SU-DHL-6 (cell line): ENCODE results near the gene USP54.

Source experiments
- H2AFZ ChIP-seq: fragments of 200-600 bp; sonication (generic); 2 replicates; pipeline ENCODE4 v1.6.1; 2014; ENCODE audit warnings: low read depth, mild to moderate bottlenecking, moderate library complexity, mixed read lengths, antibody characterized with exemption, low read length; ENCODE audit not compliant: severe bottlenecking
- H3F3A ChIP-seq: fragments of 200-600 bp; shearing (Covaris generic); 2 replicates; pipeline ENCODE4 v1.6.0; 2016; ENCODE audit warnings: antibody characterized with exemption, mild to moderate bottlenecking; ENCODE audit not compliant: insufficient read depth
- H3K27ac ChIP-seq: fragments of 200-600 bp; sonication (generic); 2 replicates; pipeline ENCODE4 v1.5.1; 2016; ENCODE audit warnings: low read depth, mild to moderate bottlenecking, low read length, moderate library complexity, mixed read lengths
- H3K27me3 ChIP-seq: fragments of 200-600 bp; sonication (generic), shearing (Covaris generic); 2 replicates; pipeline ENCODE4 v1.6.0; 2014; ENCODE audit warnings: mild to moderate bottlenecking, low read length
- H3K36me3 ChIP-seq: fragments of 200-600 bp; sonication (generic); 2 replicates; pipeline ENCODE4 v1.6.1; 2014; ENCODE audit warnings: mild to moderate bottlenecking, low read length, mixed read lengths
- H3K4me2 ChIP-seq: fragments of 300-600, 200-600 bp; shearing (Covaris generic), sonication (generic); 2 replicates; pipeline ENCODE4 v1.6.0; 2014; ENCODE audit warnings: low read length, low read depth, mild to moderate bottlenecking; ENCODE audit not compliant: poor library complexity, severe bottlenecking
- H3K4me3 ChIP-seq: fragments of 200-600 bp; sonication (generic); 2 replicates; pipeline ENCODE4 v1.5.1; 2014; ENCODE audit warnings: antibody characterized with exemption, low read length, mild to moderate bottlenecking, mixed read lengths; ENCODE audit not compliant: insufficient read depth, poor library complexity, severe bottlenecking
- H3K79me2 ChIP-seq: fragments of 200-600 bp; sonication (generic); 2 replicates; pipeline ENCODE4 v1.6.1; 2014; ENCODE audit warnings: mild to moderate bottlenecking, low read length, moderate library complexity; ENCODE audit not compliant: insufficient read depth
- H3K9ac ChIP-seq: fragments of 200-600 bp; sonication (generic); 2 replicates; pipeline ENCODE4 v1.7.0; 2014; ENCODE audit warnings: mild to moderate bottlenecking, low read length
- H3K9me2 ChIP-seq: fragments of 200-600 bp; sonication (generic); replicated peaks from 2 replicates; pipeline ENCODE4 v1.6.1; 2014; ENCODE audit warnings: low read length; ENCODE audit not compliant: insufficient read depth
- H3K9me3 ChIP-seq: fragments of 200-600 bp; sonication (generic); 2 replicates; pipeline ENCODE4 v1.6.1; 2014; ENCODE audit warnings: low read length, mixed read lengths; ENCODE audit not compliant: insufficient read depth
- H4K20me1 ChIP-seq: fragments of 200-600 bp; sonication (generic); 2 replicates; pipeline ENCODE4 v1.6.1; 2014; ENCODE audit warnings: low read depth, mild to moderate bottlenecking, antibody characterized with exemption, low read length, moderate library complexity, mixed read lengths
- EZH2phosphoT487 ChIP-seq: fragments of 200-600 bp; sonication (generic), shearing (Covaris generic); conservative IDR thresholded peaks from 2 replicates; pipeline ENCODE4 v1.6.1; 2018; ENCODE audit warnings: mild to moderate bottlenecking, antibody characterized with exemption, low read length, moderate library complexity, mixed read lengths
- TF ChIP-seq, protein P1 (sequence below): fragments of 200-600 bp; sonication (generic); IDR thresholded peaks from one replicate; pipeline ENCODE4 v1.5.1; 2017; ENCODE audit warnings: antibody characterized with exemption, mild to moderate bottlenecking, low read length, moderate library complexity; ENCODE audit not compliant: insufficient read depth, poor library complexity, severe bottlenecking

Gene USP54

GRCh38 chr10:73480158-73480557 is 111.0 kb downstream of the USP54 start:
- peaks cover 5% of the 10 kb centered on the region; the same call in 1 of the 2 replicates for H3F3A ChIP-seq
- no peak overlapping the region for H3K4me2 ChIP-seq
- H3K79me2 ChIP-seq, result peaks cover 37% of the 10 kb centered on the region
- TF ChIP-seq EZH2phosphoT487, result no peak
- TF ChIP-seq, protein P1, sequence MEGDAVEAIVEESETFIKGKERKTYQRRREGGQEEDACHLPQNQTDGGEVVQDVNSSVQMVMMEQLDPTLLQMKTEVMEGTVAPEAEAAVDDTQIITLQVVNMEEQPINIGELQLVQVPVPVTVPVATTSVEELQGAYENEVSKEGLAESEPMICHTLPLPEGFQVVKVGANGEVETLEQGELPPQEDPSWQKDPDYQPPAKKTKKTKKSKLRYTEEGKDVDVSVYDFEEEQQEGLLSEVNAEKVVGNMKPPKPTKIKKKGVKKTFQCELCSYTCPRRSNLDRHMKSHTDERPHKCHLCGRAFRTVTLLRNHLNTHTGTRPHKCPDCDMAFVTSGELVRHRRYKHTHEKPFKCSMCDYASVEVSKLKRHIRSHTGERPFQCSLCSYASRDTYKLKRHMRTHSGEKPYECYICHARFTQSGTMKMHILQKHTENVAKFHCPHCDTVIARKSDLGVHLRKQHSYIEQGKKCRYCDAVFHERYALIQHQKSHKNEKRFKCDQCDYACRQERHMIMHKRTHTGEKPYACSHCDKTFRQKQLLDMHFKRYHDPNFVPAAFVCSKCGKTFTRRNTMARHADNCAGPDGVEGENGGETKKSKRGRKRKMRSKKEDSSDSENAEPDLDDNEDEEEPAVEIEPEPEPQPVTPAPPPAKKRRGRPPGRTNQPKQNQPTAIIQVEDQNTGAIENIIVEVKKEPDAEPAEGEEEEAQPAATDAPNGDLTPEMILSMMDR, result no peak
- no peaks in the 10 kb centered on the region for H4K20me1 ChIP-seq
- H3K9ac ChIP-seq, result no peak overlapping the region
- H3K4me3 ChIP-seq, result no peak overlapping the region
- H3K27ac ChIP-seq, result no peak overlapping the region
- peaks cover 30% of the 10 kb centered on the region for H3K36me3 ChIP-seq
- no peak overlapping the region for H2AFZ ChIP-seq
- H3K9me3 ChIP-seq, result no peaks in the 10 kb centered on the region
- no peaks in the 10 kb centered on the region for H3K27me3 ChIP-seq
- no peaks in the 10 kb centered on the region for H3K9me2 ChIP-seq

GRCh38 chr10:73478636-73479035 is 112.5 kb downstream of the USP54 start:
- no peak overlapping the region for H2AFZ ChIP-seq
- no peak overlapping the region for H3K4me3 ChIP-seq
- H3K9ac ChIP-seq, result no peak overlapping the region
- H3F3A ChIP-seq, result peaks cover 5% of the 10 kb centered on the region; the same call in 1 of the 2 replicates
- H3K27ac ChIP-seq, result no peak overlapping the region
- H3K36me3 ChIP-seq, result peaks cover 38% of the 10 kb centered on the region
- H3K9me3 ChIP-seq, result no peaks in the 10 kb centered on the region
- peaks cover 27% of the 10 kb centered on the region for H3K79me2 ChIP-seq
- no peak overlapping the region for H3K4me2 ChIP-seq
- H3K9me2 ChIP-seq, result no peaks in the 10 kb centered on the region
- no peaks in the 10 kb centered on the region for H3K27me3 ChIP-seq
- no peaks in the 10 kb centered on the region for H4K20me1 ChIP-seq
- TF ChIP-seq EZH2phosphoT487, result no peak
- TF ChIP-seq, protein P1, result no peak

GRCh38 chr10:73471226-73471625 is 119.9 kb downstream of the USP54 start:
- Histone ChIP-seq H3F3A (no peaks in the 10 kb centered on the region), H3K9ac (no peak overlapping the region), H3K79me2 (no peaks in the 10 kb centered on the region), H3K9me3 (no peaks in the 10 kb centered on the region), H3K4me3 (no peak overlapping the region), H3K27me3 (no peaks in the 10 kb centered on the region), H3K9me2 (no peaks in the 10 kb centered on the region), H3K36me3 (peaks cover 68% of the 10 kb centered on the region), H2AFZ (no peak overlapping the region), H3K4me2 (no peak overlapping the region), H3K27ac (no peak overlapping the region), H4K20me1 (no peaks in the 10 kb centered on the region)
- no peak for TF ChIP-seq EZH2phosphoT487
- TF ChIP-seq, protein P1, result no peak
